NB4 (cell line): ENCODE measurements around the gene HPCAL1.

Experiments used
- POLR2A ChIP-seq: IDR thresholded peaks from 2 replicates; pipeline ENCODE4 v1.6.1; 2011; ENCODE audit warnings: mild to moderate bottlenecking; ENCODE audit not compliant: insufficient read length; ENCODE audit errors: extremely low read depth
- TF ChIP-seq, protein P1 (sequence below): IDR thresholded peaks from one replicate; pipeline ENCODE4 v1.5.1; 2012; ENCODE audit warnings: low read depth, low read length

DNA sequence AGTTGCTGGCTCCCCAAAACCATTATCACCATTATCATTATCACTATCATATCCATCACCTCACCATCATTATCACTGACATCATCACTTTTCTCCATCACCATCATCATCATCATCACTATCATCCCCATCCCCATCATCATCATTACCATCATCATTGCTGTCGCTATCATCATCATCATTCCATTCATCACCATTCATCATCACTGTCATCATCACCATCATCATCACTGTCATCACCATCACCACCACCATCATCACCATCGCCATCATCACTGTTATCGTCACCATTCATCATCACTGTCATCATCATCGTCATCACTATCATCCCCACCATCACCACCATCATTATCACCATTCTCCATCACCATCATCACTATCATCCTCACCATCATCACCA lies 9.0 kb downstream of the HPCAL1 start:
- TF ChIP-seq, protein P1, sequence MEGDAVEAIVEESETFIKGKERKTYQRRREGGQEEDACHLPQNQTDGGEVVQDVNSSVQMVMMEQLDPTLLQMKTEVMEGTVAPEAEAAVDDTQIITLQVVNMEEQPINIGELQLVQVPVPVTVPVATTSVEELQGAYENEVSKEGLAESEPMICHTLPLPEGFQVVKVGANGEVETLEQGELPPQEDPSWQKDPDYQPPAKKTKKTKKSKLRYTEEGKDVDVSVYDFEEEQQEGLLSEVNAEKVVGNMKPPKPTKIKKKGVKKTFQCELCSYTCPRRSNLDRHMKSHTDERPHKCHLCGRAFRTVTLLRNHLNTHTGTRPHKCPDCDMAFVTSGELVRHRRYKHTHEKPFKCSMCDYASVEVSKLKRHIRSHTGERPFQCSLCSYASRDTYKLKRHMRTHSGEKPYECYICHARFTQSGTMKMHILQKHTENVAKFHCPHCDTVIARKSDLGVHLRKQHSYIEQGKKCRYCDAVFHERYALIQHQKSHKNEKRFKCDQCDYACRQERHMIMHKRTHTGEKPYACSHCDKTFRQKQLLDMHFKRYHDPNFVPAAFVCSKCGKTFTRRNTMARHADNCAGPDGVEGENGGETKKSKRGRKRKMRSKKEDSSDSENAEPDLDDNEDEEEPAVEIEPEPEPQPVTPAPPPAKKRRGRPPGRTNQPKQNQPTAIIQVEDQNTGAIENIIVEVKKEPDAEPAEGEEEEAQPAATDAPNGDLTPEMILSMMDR: no peak
- no peak for TF ChIP-seq POLR2A
